Mesothelial cell of epicardium (in vitro differentiated cells): ENCODE data around the gene CLUH. TPM values are rescaled to one million over a fixed set of nuclear protein-coding genes. Genes with fewer than 3 reads are reported as not detected.
A peak's percentile ranks its signal among the peaks of the same experiment; 100 is the strongest.

ENCODE experiments used
- DNase-seq, 2 experiments: peaks; one replicate each; pipeline ENCODE4 v3.0.0; 2021; ENCODE audit warnings: low spot score in 2 of 2; ENCODE audit not compliant: unreplicated experiment in 2 of 2
- H3K27ac Mint-ChIP-seq: 2 replicates; pipeline ENCODE4 v1.8.0; 2021; ENCODE audit warnings: mixed read lengths
- H3K27me3 Mint-ChIP-seq: 2 replicates; pipeline ENCODE4 v1.8.0; 2021; ENCODE audit warnings: low read depth, mixed read lengths
- H3K36me3 Mint-ChIP-seq: 2 replicates; pipeline ENCODE4 v1.8.0; 2021; ENCODE audit warnings: mixed read lengths
- H3K4me1 Mint-ChIP-seq: 2 replicates; pipeline ENCODE4 v1.8.0; 2021; ENCODE audit warnings: mixed read lengths
- H3K4me3 Mint-ChIP-seq: 2 replicates; pipeline ENCODE4 v1.8.0; 2021; ENCODE audit warnings: mild to moderate bottlenecking, moderate library complexity, mixed read lengths
- H3K9me3 Mint-ChIP-seq: 2 replicates; pipeline ENCODE4 v1.8.0; 2021; ENCODE audit warnings: mixed read lengths
- total RNA-seq: library from RNA; stranded (reverse); gene quantifications from 3 replicates; pipeline ENCODE4 v1.2.1, GENCODE V29; 2021
- TF ChIP-seq, protein P1 (sequence below): fragments of 200-600 bp; sonication (generic); IDR thresholded peaks from one replicate; pipeline ENCODE4 v1.5.0; 2021; ENCODE audit warnings: antibody characterized with exemption; ENCODE audit not compliant: unreplicated experiment

The CLUH gene
- total RNA-seq, 1 donor from 2014 or later, result 46.9 TPM

DNA sequence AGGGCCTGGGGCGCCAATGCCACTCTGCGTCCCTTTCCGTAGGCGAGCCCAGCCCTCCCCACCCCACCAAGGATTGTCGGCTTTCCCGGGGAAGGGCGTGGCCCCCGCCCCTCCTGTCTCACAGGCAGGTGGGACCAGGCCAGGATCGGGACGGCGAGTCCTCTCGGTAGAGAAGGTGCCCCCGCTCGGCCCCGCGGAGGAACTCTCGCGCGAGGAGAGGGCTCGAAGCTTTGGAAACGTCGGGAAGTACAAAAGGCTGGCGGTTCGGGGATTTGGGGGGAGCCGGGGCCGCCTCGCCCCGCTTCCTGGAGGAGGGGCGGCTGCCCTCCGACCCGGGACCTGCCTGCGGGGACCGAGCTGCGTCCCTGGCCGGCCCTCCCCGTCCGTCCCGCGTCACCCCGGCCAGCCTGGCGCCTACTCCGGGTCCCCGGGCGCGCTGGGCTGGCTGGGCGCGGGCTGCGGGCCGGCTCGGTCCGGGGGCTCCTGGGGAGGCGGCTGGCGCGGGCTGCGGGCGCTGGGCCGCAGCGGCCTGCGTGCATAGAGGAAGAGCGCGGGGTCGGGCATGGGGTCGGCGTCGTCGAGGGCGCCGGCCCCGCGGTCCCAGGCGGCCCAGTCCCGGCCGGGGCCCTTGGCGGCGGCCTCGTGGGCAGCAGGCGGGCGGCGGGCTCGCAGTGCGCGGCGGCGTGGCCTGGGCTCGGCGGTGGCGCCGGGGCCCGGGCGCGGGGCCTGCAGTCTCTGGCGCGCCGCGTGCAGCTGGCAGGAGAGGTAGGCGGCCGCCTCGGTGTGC lies 12.6 kb upstream of the CLUH start:
- DNase-seq, result no peak
- H3K27me3 Mint-ChIP-seq, result peaks cover 54% of the 10 kb centered on the region
- H3K27ac Mint-ChIP-seq, result no peak overlapping the region
- H3K36me3 Mint-ChIP-seq, result peaks cover 2% of the 10 kb centered on the region
- no peaks in the 10 kb centered on the region for H3K9me3 Mint-ChIP-seq
- TF ChIP-seq, protein P1, sequence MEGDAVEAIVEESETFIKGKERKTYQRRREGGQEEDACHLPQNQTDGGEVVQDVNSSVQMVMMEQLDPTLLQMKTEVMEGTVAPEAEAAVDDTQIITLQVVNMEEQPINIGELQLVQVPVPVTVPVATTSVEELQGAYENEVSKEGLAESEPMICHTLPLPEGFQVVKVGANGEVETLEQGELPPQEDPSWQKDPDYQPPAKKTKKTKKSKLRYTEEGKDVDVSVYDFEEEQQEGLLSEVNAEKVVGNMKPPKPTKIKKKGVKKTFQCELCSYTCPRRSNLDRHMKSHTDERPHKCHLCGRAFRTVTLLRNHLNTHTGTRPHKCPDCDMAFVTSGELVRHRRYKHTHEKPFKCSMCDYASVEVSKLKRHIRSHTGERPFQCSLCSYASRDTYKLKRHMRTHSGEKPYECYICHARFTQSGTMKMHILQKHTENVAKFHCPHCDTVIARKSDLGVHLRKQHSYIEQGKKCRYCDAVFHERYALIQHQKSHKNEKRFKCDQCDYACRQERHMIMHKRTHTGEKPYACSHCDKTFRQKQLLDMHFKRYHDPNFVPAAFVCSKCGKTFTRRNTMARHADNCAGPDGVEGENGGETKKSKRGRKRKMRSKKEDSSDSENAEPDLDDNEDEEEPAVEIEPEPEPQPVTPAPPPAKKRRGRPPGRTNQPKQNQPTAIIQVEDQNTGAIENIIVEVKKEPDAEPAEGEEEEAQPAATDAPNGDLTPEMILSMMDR, result no peak
- peak overlapping the region; percentile 64 for H3K4me3 Mint-ChIP-seq
- peaks cover 2% of the 10 kb centered on the region for H3K4me1 Mint-ChIP-seq

GRCh38 chr17:2723505-2723996 lies 12.0 kb upstream of the CLUH start:
- Mint-ChIP-seq H3K27me3 (peaks cover 54% of the 10 kb centered on the region), H3K36me3 (peaks cover 2% of the 10 kb centered on the region), H3K4me3 (peak overlapping the region; percentile 64), H3K9me3 (no peaks in the 10 kb centered on the region), H3K27ac (no peak overlapping the region), H3K4me1 (peaks cover 2% of the 10 kb centered on the region)
- DNase-seq, result no peak
- TF ChIP-seq, protein P1, result no peak

DNA sequence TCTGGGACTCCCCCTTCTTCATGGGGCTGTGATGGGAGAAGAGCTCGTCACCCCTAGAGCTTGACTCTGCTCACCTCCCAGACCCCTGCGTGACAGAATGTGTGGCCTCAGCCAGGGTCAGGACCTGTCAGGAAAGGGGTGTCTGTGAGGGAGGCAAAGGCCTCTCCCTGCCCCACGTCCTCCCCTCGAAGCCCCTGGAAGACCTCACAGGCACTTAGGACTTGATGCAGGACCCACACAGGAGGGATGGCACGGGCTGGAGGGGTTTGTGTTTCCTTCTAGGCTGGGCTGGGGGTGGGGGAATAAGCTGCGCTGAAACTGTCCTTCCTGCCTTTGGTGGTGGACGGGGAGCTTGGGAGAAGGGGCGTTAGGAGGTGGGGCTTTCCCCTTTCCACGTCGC lies 11.0 kb upstream of the CLUH start:
- no peak for DNase-seq
- peaks cover 54% of the 10 kb centered on the region for H3K27me3 Mint-ChIP-seq
- no peak overlapping the region for H3K4me3 Mint-ChIP-seq
- TF ChIP-seq, protein P1, result no peak
- H3K9me3 Mint-ChIP-seq, result no peaks in the 10 kb centered on the region
- peaks cover 2% of the 10 kb centered on the region for H3K36me3 Mint-ChIP-seq
- H3K27ac Mint-ChIP-seq, result no peak overlapping the region
- H3K4me1 Mint-ChIP-seq, result peaks cover 2% of the 10 kb centered on the region

DNA sequence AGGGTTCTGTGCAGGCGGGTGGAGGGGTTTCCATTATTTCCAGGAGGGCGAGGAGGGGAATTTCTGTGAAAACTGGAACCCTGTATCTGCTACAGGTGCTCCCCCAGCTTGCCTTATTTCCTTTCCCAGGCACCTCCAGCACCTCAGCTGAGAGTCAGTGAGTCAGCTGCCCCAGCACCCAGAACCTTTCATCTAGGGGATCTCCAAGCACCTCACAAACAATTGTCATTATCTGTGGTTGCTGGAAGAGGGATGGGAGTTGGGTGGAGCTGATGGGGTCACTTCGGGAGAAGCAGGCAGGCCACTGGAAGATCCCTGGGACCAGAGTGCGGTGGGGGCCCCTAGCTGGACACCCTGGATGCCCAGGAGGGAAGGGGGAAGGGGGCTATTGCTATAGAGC lies 10.0 kb upstream of the CLUH start:
- Mint-ChIP-seq H3K9me3 (no peaks in the 10 kb centered on the region), H3K27ac (no peak overlapping the region), H3K4me3 (no peak overlapping the region), H3K27me3 (peaks cover 47% of the 10 kb centered on the region), H3K4me1 (peaks cover 2% of the 10 kb centered on the region), H3K36me3 (peaks cover 2% of the 10 kb centered on the region)
- no peak for DNase-seq
- TF ChIP-seq, protein P1, result no peak

- Mint-ChIP-seq H3K9me3 (no peaks in the 10 kb centered on the region), H3K27me3 (peaks cover 35% of the 10 kb centered on the region), H3K36me3 (peaks cover 2% of the 10 kb centered on the region), H3K4me1 (no peaks in the 10 kb centered on the region), H3K27ac (no peak overlapping the region), H3K4me3 (no peak overlapping the region)
- TF ChIP-seq, protein P1, result no peak
- DNase-seq, result no peak
These were observed 8.3 kb upstream of the CLUH start for GRCh38 chr17:2719861-2720260.
